A673 (cell line): ENCODE measurements around the gene ADSL. TPM values are rescaled to one million over a fixed set of nuclear protein-coding genes. Genes with fewer than 3 reads are reported as not detected.
A peak's percentile ranks its signal among the peaks of the same experiment; 100 is the strongest.

Source experiments
- BruUV-seq: library from RNA; stranded (reverse); fragments of 400-500 nt; replicated peaks from 2 replicates; lab custom pipeline; 2021; lab: Mats Ljungman, UMichigan
- CTCF ChIA-PET: fragments of 300-600 bp; sonication (Branson Sonifier 250); formaldehyde crosslinking; loops from one replicate; lab custom pipeline; 2022; ENCODE audit warnings: antibody characterized with exemption; lab: Charles Lee
- POLR2A ChIA-PET: fragments of 300-600 bp; sonication (Branson Sonifier 250); formaldehyde crosslinking; loops from one replicate; lab custom pipeline; 2022; ENCODE audit warnings: antibody characterized with exemption; ENCODE audit not compliant: low non-redundant PET; lab: Charles Lee
- DNase-seq: peaks from one replicate; pipeline ENCODE4 v3.0.0-alpha.2; 2015; ENCODE audit warnings: low spot score
- H3K27ac ChIP-seq: fragments of 200-600 bp; sonication (generic); 2 replicates; pipeline ENCODE4 v1.5.1; 2016; ENCODE audit warnings: mixed run types, low read depth, mild to moderate bottlenecking, mixed read lengths, antibody characterized with exemption, low read length; ENCODE audit not compliant: poor library complexity, severe bottlenecking
- H3K27me3 ChIP-seq: fragments of 200-600 bp; sonication (generic); replicated peaks from 2 replicates; pipeline ENCODE4 v1.6.1; 2017; ENCODE audit warnings: mixed run types, low read depth, mild to moderate bottlenecking, mixed read lengths, antibody characterized with exemption, low read length; ENCODE audit not compliant: insufficient read depth, poor library complexity
- H3K36me3 ChIP-seq: fragments of 200-600 bp; sonication (generic); 2 replicates; pipeline ENCODE4 v1.6.1; 2016; ENCODE audit warnings: mixed run types, mild to moderate bottlenecking, mixed read lengths, antibody characterized with exemption, low read length; ENCODE audit not compliant: insufficient read depth, poor library complexity, severe bottlenecking
- H3K4me1 ChIP-seq: fragments of 200-600 bp; sonication (generic); 2 replicates; pipeline ENCODE4 v1.6.1; 2017; ENCODE audit warnings: mixed run types, mild to moderate bottlenecking, mixed read lengths, antibody characterized with exemption, low read length; ENCODE audit not compliant: insufficient read depth, poor library complexity, severe bottlenecking
- H3K4me3 ChIP-seq: fragments of 200-600 bp; sonication (generic); 2 replicates; pipeline ENCODE4 v1.5.1; 2016; ENCODE audit warnings: low read depth, mixed run types, mild to moderate bottlenecking, mixed read lengths, low read length; ENCODE audit not compliant: poor library complexity, severe bottlenecking
- H3K9me3 ChIP-seq: fragments of 200-600 bp; sonication (generic); 2 replicates; pipeline ENCODE4 v1.6.1; 2016; ENCODE audit warnings: mixed run types, low read depth, mild to moderate bottlenecking, mixed read lengths, antibody characterized with exemption, low read length; ENCODE audit not compliant: poor library complexity, severe bottlenecking
- CTCF ChIP-seq: fragments of 300-800, 200-600 bp; sonication (generic); conservative IDR thresholded peaks from 2 replicates; pipeline ENCODE4 v1.5.1; 2017; ENCODE audit warnings: low read depth, mild to moderate bottlenecking, antibody characterized with exemption, low read length, moderate library complexity, mixed read lengths
- EZH2 ChIP-seq: fragments of 200-600 bp; sonication (generic); IDR thresholded peaks from 2 replicates; pipeline ENCODE4 v1.6.1; 2017; ENCODE audit warnings: borderline replicate concordance, low read depth, mild to moderate bottlenecking, mixed read lengths, antibody characterized with exemption, low read length; ENCODE audit not compliant: poor library complexity, severe bottlenecking
- intact Hi-C: fragments of 100-400 bp; cut with micrococcal nuclease; formaldehyde crosslinking; loops from one replicate; pipeline ENCODE4 v1.10.0; 2022; ENCODE audit not compliant: unreplicated experiment
- total RNA-seq: library from RNA; stranded (reverse); gene quantifications from 2 replicates; pipeline ENCODE4 v1.2.3, GENCODE V29; 2021

The ADSL gene
- total RNA-seq, 1 experiment from 2014 or later = 133 TPM

- DNase-seq = no peak
- intact Hi-C loops = no loop called here
- no TSS peak for BruUV-seq
- H3K27me3 ChIP-seq = no peaks in the 10 kb centered on the region
- no peaks in the 10 kb centered on the region for H3K9me3 ChIP-seq
- ChIA-PET POLR2A (no interaction called here), CTCF (no interaction called here)
- peak overlapping the region; percentile 45 for H3K27ac ChIP-seq
- no peak for TF ChIP-seq EZH2
- TF ChIP-seq CTCF = no peak
- peaks cover 38% of the 10 kb centered on the region for H3K36me3 ChIP-seq
- H3K4me1 ChIP-seq = peaks cover 30% of the 10 kb centered on the region
- no peak overlapping the region for H3K4me3 ChIP-seq
Measured at GRCh38 chr22:40401532-40401931, 55.2 kb downstream of the ADSL start.

DNA sequence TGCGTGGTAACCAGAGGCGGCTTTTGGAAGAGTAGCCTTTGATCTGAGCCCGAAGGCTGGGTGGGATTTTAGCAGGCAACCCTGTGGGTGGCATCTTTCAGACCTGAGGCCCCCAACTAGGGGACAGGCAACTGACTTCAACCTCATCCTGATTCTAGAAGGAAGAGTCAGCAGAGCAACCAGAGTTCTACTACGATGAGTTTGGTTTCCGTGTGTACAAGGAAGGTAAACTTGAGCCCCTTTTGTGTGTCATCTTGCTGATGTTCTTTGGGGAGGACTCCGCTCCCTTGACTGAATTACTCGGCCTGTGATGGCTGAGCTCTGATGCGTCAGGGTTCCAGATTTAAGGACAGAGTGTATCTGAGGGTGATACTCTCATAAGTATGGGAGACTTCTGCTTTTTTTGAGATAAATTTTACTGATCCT, 55.7 kb downstream of the ADSL start:
- Histone ChIP-seq H3K27me3 (no peaks in the 10 kb centered on the region), H3K4me3 (no peak overlapping the region), H3K4me1 (peaks cover 25% of the 10 kb centered on the region), H3K27ac (peak overlapping the region; percentile 45), H3K9me3 (no peaks in the 10 kb centered on the region), H3K36me3 (peaks cover 42% of the 10 kb centered on the region)
- BruUV-seq = no TSS peak
- ChIA-PET CTCF (no interaction called here), POLR2A (no interaction called here)
- intact Hi-C loops = no loop called here
- DNase-seq = no peak
- TF ChIP-seq EZH2 = no peak
- TF ChIP-seq CTCF = no peak

- intact Hi-C loops = no loop called here
Measured at GRCh38 chr22:40403141-40403540, 56.8 kb downstream of the ADSL start.

More at GRCh38 chr22:40403141-40403540, 56.8 kb downstream of the ADSL start:
- CTCF ChIA-PET = no interaction called here
- Histone ChIP-seq H3K9me3 (no peaks in the 10 kb centered on the region), H3K27ac (no peak overlapping the region), H3K4me1 (peaks cover 16% of the 10 kb centered on the region), H3K36me3 (peaks cover 53% of the 10 kb centered on the region), H3K4me3 (no peak overlapping the region), H3K27me3 (no peaks in the 10 kb centered on the region)
- POLR2A ChIA-PET = no interaction called here
- TF ChIP-seq EZH2 (no peak), CTCF (no peak)
- no peak for DNase-seq
- no TSS peak for BruUV-seq
